ENCODE results near the gene CYTH1.

CYTH1 gene

DNA sequence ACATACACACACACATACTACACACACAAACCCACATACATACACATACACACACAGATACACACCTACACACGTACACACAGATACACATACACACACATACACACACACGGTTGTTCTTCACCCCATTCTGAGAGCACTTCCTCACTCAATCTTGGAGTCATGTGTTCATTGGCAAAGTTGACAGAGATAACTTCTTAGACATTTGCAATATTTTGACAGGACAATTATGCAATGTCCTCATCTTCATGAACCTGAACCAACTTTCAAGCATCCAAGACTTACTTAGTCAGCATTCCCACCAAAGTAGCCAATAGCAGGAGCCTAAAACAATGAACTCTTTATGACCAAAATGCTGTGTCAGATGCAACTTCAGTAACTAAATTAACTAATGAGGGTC, 127.7 kb downstream of the CYTH1 start:
- Histone ChIP-seq H3K27ac (no peak overlapping the region), H3K9ac (no peak overlapping the region), H3K4me1 (ENCODE audit: low read depth, poor library complexity, severe bottlenecking) (no peaks in the 10 kb centered on the region)

GRCh38 chr17:78653382-78653781, 128.7 kb downstream of the CYTH1 start:
- Histone ChIP-seq H3K27ac (no peak overlapping the region), H3K4me3 (IDR thresholded peaks at IDR 0.05; ENCODE audit: insufficient read depth, low read depth, low read length) (no peak overlapping the region), H3K4me2 (no peak overlapping the region), H3K9ac (no peak overlapping the region), H4K20me1 (ENCODE audit: insufficient read depth) (no peaks in the 10 kb centered on the region), H3K36me3 (ENCODE audit: insufficient read depth) (no peaks in the 10 kb centered on the region), H3K27me3 (ENCODE audit: insufficient read depth, low read depth) (peaks cover 5% of the 10 kb centered on the region; the same call in 1 of the 2 replicates), H3K4me1 (ENCODE audit: low read depth, poor library complexity, severe bottlenecking) (no peaks in the 10 kb centered on the region), H3K79me2 (ENCODE audit: insufficient read depth, low read depth) (no peaks in the 10 kb centered on the region), H2AFZ (ENCODE audit: low read depth) (no peak overlapping the region)
- TF ChIP-seq, protein P1, sequence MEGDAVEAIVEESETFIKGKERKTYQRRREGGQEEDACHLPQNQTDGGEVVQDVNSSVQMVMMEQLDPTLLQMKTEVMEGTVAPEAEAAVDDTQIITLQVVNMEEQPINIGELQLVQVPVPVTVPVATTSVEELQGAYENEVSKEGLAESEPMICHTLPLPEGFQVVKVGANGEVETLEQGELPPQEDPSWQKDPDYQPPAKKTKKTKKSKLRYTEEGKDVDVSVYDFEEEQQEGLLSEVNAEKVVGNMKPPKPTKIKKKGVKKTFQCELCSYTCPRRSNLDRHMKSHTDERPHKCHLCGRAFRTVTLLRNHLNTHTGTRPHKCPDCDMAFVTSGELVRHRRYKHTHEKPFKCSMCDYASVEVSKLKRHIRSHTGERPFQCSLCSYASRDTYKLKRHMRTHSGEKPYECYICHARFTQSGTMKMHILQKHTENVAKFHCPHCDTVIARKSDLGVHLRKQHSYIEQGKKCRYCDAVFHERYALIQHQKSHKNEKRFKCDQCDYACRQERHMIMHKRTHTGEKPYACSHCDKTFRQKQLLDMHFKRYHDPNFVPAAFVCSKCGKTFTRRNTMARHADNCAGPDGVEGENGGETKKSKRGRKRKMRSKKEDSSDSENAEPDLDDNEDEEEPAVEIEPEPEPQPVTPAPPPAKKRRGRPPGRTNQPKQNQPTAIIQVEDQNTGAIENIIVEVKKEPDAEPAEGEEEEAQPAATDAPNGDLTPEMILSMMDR (conservative IDR thresholded peaks at IDR 0.05; ENCODE audit: low read depth, low read length) = no peak

More for the DNA sequence above, 127.7 kb downstream of the CYTH1 start:
- H3K79me2 ChIP-seq (ENCODE audit: insufficient read depth, low read depth) = no peaks in the 10 kb centered on the region
- no peaks in the 10 kb centered on the region for H4K20me1 ChIP-seq (ENCODE audit: insufficient read depth)
- no peak overlapping the region for H3K4me3 ChIP-seq (IDR thresholded peaks at IDR 0.05; ENCODE audit: insufficient read depth, low read depth, low read length)
- H3K4me2 ChIP-seq = no peak overlapping the region
- H3K36me3 ChIP-seq (ENCODE audit: insufficient read depth) = no peaks in the 10 kb centered on the region
- TF ChIP-seq, protein P1 (conservative IDR thresholded peaks at IDR 0.05; ENCODE audit: low read depth, low read length) = no peak
- no peak overlapping the region for H2AFZ ChIP-seq (ENCODE audit: low read depth)
- no peaks in the 10 kb centered on the region; the same call in 1 of the 2 replicates for H3K27me3 ChIP-seq (ENCODE audit: insufficient read depth, low read depth)

DNA sequence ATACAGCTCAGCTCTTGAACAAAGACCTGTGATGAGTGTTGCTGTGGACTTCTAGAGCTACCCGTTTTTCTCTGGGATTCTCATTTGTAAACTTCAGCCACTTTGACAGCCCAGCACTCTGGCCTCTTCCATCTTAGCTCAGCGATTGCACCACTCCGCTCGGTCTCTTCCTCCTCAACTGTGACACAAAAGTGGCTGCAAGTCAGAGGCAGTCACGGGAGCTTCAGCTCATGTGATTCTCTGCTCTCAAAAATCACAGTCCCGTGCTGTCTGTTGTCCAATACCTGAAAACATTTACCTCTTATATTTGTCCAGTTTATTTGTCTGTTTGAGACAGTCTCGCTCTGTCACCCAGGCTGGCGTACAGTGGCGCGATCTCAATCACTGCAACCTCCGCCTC, 129.2 kb downstream of the CYTH1 start:
- Histone ChIP-seq H3K36me3 (ENCODE audit: insufficient read depth) (no peaks in the 10 kb centered on the region), H3K27me3 (ENCODE audit: insufficient read depth, low read depth) (peaks cover 5% of the 10 kb centered on the region; the same call in 1 of the 2 replicates), H3K4me3 (IDR thresholded peaks at IDR 0.05; ENCODE audit: insufficient read depth, low read depth, low read length) (no peak overlapping the region), H3K79me2 (ENCODE audit: insufficient read depth, low read depth) (no peaks in the 10 kb centered on the region), H3K4me2 (no peak overlapping the region), H2AFZ (ENCODE audit: low read depth) (no peak overlapping the region), H4K20me1 (ENCODE audit: insufficient read depth) (no peaks in the 10 kb centered on the region), H3K4me1 (ENCODE audit: low read depth, poor library complexity, severe bottlenecking) (no peaks in the 10 kb centered on the region), H3K27ac (no peak overlapping the region), H3K9ac (no peak overlapping the region)
- TF ChIP-seq, protein P1 (conservative IDR thresholded peaks at IDR 0.05; ENCODE audit: low read depth, low read length) = no peak

GRCh38 chr17:78652024-78652423, 130.0 kb downstream of the CYTH1 start:
- Histone ChIP-seq H3K4me2 (no peak overlapping the region), H3K4me3 (IDR thresholded peaks at IDR 0.05; ENCODE audit: insufficient read depth, low read depth, low read length) (no peak overlapping the region), H3K79me2 (ENCODE audit: insufficient read depth, low read depth) (no peaks in the 10 kb centered on the region), H3K36me3 (ENCODE audit: insufficient read depth) (no peaks in the 10 kb centered on the region), H2AFZ (ENCODE audit: low read depth) (no peak overlapping the region), H3K27me3 (ENCODE audit: insufficient read depth, low read depth) (peaks cover 14% of the 10 kb centered on the region), H3K9ac (no peak overlapping the region), H3K4me1 (ENCODE audit: low read depth, poor library complexity, severe bottlenecking) (no peaks in the 10 kb centered on the region), H4K20me1 (ENCODE audit: insufficient read depth) (no peaks in the 10 kb centered on the region), H3K27ac (no peak overlapping the region)
- TF ChIP-seq, protein P1 (conservative IDR thresholded peaks at IDR 0.05; ENCODE audit: low read depth, low read length) = no peak

Data from KMS-11 (cell line).